COLO668 (cell line): ENCODE measurements around the gene SCYGR1.
"Not testable (repeated sequence)": the region's sequence is repeated elsewhere in the genome, so short reads cannot be mapped to it uniquely, and the experiment has no call there.

ENCODE experiments used
- DNase-seq: peaks from one replicate; lab custom pipeline; 2025; ENCODE audit not compliant: unreplicated experiment; lab: John Stamatoyannopoulos, UW

Gene SCYGR1, protein sequence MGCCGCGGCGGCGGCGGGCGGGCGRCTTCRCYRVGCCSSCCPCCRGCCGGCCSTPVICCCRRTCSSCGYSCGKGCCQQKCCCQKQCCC

DNA sequence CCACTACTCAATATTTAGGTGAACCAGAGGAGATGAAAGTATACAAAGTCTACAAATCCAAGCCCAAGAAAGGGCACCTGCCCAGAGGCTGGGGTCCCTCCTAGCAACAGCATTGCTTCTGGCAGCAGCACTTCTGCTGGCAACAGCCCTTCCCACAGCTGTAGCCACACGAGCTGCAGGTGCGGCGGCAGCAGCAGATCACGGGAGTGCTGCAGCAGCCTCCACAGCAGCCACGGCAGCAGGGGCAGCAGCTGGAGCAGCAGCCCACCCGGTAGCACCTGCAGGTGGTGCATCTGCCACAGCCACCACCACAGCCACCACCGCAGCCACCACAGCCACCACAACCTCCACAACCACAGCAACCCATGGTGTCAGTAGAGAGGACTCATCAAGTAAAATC lies at the start of gene SCYGR1:
Gene SCYGR1, minus strand, starts transcription at position 367 of the 400 bp plus-strand sequence. Its CDS starts 0 bp downstream, at position 367.
- not testable (repeated sequence) for DNase-seq

DNA sequence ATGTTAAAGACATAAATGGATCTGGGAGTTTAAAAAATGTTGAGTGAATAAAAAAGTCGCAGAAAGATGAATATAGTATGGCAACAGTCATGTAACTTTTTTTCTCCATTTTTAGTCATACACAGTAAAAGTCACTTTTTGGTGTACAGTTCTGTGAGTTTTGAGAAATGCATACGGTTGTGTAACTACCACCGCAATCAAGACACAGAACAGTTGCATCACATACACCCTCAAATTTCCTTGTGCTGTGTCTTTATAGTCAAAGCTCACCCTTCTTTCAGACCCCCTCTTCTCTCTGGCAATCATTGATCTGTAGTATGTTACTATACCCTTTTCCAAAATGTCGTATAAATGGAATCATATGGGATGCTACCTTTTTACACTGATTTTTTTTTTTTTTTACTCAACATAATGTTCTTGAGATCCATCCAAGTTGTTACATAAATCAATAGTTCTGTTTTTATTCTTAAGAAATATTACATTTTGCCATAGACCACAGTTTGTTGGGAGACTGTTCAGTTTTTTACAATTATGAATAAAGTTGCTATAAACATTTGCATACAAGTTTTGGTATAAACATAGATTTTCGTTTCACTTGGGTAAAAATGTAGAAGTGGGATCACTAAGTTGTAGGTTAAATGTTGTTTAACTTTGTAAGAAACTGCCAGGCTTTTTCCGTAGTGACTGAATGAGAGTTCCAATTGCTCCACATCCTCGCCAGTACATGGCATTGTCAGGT lies 48.9 kb upstream of the SCYGR1 start:
- no peak for DNase-seq

DNA sequence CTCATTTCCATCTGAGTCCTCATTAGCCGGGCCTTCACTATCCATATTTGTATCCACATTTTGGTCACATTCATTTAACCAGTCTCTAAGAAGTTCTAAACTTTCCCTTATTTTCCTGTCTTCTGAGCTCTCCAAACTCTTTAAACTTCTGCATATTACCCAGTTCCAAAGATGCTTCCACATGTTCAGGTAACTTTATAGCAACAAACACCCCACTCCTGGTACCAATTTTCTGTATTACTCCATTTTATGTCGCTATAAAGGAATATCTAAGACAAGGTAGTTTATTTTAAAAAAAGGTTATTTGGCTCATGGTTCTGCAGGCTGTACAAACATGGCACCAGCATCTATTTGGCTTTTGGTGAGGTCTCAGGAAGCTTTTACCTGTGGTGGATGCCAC lies 45.4 kb upstream of the SCYGR1 start:
- DNase-seq, result no peak

DNA sequence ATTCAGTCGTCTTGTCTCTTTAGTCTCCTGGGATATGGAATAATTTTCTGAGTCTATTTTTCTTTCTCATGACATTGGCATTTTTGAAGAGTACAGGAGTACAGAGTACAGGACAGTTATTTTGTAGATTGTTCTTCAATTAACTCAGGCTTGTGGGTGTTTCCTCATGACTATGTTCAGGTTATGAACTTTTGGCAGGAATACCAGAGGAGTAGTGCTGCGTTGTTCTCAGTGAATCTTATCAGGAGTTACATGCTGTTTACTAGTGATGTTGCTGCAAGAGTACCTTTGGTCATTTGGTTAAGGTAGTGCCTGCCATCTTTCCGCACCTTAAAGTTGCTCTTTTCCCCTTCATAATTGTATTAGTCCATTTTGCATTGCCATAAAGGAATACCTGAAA lies 42.9 kb upstream of the SCYGR1 start:
- DNase-seq, result no peak

GRCh38 chr2:227428731-227429285 lies 41.1 kb upstream of the SCYGR1 start:
- DNase-seq, result no peak

DNA sequence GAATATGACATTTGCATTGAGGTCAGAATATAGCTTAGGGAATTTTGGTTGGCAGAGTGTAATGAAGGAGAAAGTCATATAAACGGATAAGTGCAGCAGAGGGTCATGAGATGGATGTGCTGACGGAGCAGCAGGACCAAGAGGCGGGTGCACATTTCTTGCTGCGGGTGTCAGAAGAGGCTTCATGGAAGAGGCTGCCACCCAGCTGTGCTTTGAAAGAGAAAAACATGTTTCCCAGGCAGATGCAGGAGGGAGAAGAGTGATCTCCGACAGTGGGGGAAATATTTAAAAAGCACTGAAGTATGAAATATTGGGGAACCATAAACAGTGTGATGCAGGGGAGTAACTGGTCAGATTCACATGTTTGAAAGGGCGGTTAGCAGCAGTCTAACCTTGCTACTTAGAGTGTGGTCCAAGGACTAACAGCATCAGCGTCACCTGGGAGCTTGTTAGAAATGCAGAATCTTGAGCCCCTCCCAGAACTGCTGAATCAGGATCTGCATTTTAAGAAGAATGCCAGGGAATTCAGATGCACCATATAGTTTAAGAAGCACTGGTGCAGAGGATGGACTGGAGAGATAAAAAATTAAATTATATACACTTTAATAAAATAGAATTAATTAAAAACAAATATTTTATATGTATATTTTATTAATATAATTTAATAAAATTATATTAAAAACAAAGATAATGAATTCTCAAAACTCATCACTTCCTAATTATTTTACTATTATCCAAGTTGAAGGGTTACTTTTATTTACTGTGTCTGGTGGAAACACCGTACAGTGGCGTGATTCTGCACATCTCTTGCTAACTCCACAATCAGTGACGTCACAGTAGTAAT lies 36.1 kb upstream of the SCYGR1 start:
- no peak for DNase-seq

DNA sequence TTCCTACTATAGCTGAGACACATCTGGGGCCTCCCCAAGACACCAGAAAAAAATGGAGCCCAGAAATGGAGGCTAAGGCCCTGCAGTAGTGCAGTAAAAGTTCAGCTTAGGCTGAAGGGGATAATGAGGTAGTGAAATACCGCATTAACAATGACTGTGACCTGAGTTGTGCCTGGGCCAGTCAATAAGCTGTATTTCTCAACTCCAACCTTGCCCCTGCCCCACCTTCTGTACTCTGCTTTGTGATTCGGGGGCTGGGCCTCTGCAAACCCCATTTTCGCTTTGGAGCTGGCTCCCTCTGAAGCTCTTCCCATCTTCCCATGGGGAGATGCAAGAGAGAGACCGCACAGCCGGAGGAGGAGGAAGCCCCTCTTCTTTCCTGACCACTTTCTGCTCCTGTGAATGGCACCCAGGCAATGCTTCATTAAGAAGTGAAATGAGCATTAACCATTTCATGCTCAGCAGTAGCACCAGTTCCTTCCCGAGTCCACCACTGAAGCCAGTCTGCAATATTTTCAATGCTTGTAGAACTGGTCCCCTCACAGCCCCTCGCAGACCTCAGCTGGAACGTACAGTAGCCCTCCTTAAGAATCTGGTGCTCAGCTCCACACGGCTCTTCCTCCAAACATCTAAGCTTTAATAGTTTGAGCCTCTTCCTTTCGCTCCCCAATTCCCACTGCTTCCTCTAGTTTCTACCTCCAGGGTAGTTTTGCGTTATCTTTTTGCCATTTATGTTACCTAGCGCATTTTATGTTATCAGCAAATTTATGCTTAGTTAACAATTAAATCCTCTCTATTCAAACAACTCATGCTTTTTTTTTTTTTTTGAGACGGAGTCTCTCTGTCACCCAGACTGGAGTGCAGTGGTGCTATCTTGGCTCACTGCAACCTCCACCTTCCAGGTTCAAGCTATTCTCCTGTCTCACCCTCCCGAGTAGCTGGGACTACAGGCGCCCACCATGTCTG lies 32.6 kb upstream of the SCYGR1 start:
- no peak for DNase-seq

GRCh38 chr2:227416701-227417100 lies 29.0 kb upstream of the SCYGR1 start:
- no peak for DNase-seq

DNA sequence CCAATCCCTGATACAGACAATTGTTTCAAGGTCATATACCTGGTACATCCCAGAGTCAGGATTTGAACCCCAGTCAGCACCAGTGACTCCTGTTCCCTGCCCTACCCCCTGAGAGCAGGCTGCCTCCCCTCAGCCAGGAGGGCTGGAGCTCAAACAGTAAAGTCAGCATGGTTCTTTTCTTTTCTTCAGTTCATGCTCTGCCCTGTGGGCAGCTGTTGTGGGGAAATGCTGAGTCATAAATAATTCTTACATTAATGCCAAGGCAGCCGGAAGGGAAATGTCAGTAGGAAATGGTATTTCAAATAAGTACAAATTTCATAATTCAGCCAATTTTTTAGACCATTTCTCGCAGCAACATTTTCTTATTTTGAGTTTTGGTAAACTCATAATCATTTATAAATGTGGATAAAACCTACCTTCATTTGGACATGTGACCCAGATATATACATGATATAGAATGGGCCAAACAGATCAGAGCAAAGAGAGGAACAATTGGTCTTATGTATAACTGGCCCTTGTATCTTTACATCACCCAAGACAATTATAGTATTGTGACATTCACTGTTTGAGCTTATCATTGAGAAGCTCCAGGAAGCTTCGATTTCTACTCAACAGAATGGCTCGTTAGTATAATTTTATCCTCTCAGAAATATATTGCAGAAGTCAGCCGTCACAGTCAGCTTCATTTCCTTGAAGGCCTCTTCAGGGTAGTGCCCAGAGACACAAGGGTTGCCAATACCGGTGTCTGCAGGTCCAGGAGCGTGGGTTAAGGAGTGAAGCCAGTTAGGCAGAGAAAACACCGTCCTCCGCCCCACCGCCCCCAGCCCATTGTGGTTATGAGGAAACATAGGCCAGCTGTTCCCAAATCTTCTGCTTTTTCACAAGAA lies 28.0 kb upstream of the SCYGR1 start:
- no peak for DNase-seq

- DNase-seq, result no peak
These were observed 27.1 kb upstream of the SCYGR1 start for GRCh38 chr2:227414846-227415245.

- no peak for DNase-seq
These were observed 25.6 kb upstream of the SCYGR1 start for GRCh38 chr2:227413371-227413770.

- DNase-seq, result no peak
These were observed 25.1 kb upstream of the SCYGR1 start for GRCh38 chr2:227412877-227413276.

DNA sequence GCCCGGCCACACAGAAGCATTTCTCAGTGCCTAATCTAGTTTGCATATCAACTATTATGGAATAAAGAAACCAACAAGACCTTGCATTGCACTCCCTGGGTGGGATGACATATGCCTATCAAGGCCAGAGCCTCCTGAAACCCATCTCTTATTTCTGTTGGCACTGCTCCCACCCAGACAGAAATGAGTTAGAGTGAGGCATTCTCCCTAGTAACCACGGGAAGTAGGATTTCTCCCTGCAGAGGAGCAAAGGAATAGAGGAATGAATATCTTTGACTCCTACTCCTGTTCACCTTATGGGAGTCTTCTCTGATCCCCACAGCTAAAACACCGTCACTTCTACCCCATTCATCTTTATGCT lies 24.2 kb upstream of the SCYGR1 start:
- no peak for DNase-seq

- DNase-seq, result no peak
These were observed 23.7 kb upstream of the SCYGR1 start for GRCh38 chr2:227411320-227411989.

DNA sequence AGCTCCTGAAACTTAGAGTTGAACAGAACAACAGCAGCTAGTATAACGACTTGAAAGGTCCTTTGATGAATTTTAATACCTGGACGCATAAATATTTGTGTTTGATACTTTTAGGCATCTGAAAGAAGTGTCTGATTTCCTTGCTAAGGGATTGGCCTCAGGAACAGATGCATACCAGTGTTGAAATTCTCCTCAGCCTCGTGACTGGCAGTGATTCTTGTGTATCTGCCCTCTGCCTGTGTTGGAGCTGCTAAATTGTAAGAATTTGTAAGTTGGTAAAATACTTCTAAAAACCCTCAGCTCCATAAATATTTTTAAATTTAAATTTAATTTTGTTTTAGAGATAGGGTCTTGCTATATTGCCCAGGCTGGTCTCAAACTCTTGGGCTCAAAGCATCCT lies 22.4 kb upstream of the SCYGR1 start:
- no peak for DNase-seq

DNA sequence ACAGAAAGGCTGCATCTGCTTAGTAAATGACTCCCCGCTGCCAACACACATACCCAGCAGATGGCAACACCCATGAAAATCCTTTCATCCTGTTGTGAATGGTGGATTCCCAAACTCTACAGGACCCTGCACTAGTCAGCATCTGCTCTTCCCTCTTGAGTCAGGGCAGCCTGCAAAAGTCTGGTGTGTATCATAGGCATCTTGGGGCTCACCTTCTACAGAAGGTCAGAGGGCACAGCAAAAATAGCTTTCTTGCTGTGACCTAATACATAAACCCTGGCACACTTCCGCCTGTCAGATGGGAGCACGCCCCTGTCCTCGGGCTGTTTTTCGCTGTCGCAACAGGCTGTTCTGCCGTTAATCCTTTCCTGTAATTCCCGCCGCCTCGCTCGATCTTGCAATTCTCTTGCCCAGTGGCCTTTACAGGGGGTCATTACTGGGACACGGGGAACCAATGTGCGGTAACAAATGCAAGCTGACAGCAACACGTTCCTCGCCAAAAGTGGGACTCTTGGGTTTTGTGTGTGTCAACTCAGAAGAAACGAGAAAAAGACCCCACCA lies 19.9 kb upstream of the SCYGR1 start:
- no peak for DNase-seq

GRCh38 chr2:227406177-227407031 lies 18.7 kb upstream of the SCYGR1 start:
- peak; percentile 55 for DNase-seq
